Tibial artery (tissue), 4 donors: ENCODE data around the gene CAMTA1.

ENCODE experiments used
- DNase-seq, 2 donors: peaks; one replicate each; pipeline ENCODE4 v3.0.0-alpha.2; 2019
- H3K27ac ChIP-seq, 2 donors: fragments of 200-600 bp; sonication (generic) in 1 of 2; 1 replicate in 1 of 2; 2 replicates in 1 of 2; pipeline ENCODE4 v1.5.1; 2018 to 2019; ENCODE audit warnings: mild to moderate bottlenecking in 1 of 2
- H3K27me3 ChIP-seq, 2 donors: fragments of 200-600 bp; sonication (generic) in 1 of 2; one replicate each; pipeline versions ENCODE4 v1.5.1 to v1.6.0; 2016 to 2019
- H3K36me3 ChIP-seq, 3 donors: fragments of 200-600 bp; sonication (generic) in 2 of 3; one replicate each; pipeline ENCODE4 v1.5.1; 2016 to 2019; ENCODE audit warnings: mild to moderate bottlenecking in 2 of 3
- H3K4me1 ChIP-seq, 4 donors: fragments of 200-600 bp; sonication (generic) in 2 of 4; 1 replicate in 3 of 4; 2 replicates in 1 of 4; pipeline ENCODE4 v1.5.1; 2016 to 2019
- H3K4me3 ChIP-seq, 2 donors: fragments of 200-600 bp; sonication (generic) in 1 of 2; 1 replicate in 1 of 2; 2 replicates in 1 of 2; pipeline ENCODE4 v1.5.1; 2018 to 2019; ENCODE audit warnings: mild to moderate bottlenecking in 2 of 2
- H3K9me3 ChIP-seq, 3 donors: fragments of 200-600 bp; sonication (generic) in 1 of 3; one replicate each; pipeline ENCODE4 v1.5.1; 2016 to 2019
- intact Hi-C: fragments of 100-400 bp; cut with DNase I; formaldehyde crosslinking; loops from one replicate; pipeline ENCODE4 v1.15.0; 2023; ENCODE audit warnings: low total_unique reads
- TF ChIP-seq, protein P1 (sequence below), 2 experiments: fragments of 200-600 bp in 1 of 2; fragments of 450-650 bp in 1 of 2; IDR thresholded peaks; one replicate each; pipeline ENCODE4 v1.5.1; 2017 to 2019; ENCODE audit warnings: antibody characterized with exemption in 2 of 2, mild to moderate bottlenecking in 1 of 2, moderate library complexity in 1 of 2

CAMTA1 gene

DNA sequence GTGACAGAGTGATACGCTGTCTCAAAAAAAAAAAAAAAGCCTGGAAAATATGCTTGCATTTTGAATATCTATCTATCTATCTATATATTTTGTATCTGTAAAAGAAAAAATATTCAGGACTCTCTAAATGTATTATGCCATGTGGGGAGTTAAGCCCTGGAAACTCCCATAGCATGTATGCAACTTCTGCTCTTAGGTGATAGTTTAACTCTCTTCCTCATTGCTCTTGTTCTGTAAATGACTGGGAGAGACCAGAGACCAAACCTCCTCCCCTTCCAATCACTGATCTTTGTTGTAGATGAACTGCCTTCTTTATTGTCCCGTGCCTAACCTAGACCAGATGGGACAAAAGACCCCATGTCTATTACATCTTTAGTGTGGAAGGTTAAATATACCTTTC is 37.6 kb upstream of the CAMTA1 start:
- H3K4me1 ChIP-seq, result peaks cover 0 to 19% (median 13%) of the 10 kb centered on the region in 4 donors
- H3K36me3 ChIP-seq, result no peaks in the 10 kb centered on the region
- DNase-seq, result no peak
- no peaks in the 10 kb centered on the region for H3K27me3 ChIP-seq
- no peak overlapping the region for H3K4me3 ChIP-seq
- TF ChIP-seq, protein P1, sequence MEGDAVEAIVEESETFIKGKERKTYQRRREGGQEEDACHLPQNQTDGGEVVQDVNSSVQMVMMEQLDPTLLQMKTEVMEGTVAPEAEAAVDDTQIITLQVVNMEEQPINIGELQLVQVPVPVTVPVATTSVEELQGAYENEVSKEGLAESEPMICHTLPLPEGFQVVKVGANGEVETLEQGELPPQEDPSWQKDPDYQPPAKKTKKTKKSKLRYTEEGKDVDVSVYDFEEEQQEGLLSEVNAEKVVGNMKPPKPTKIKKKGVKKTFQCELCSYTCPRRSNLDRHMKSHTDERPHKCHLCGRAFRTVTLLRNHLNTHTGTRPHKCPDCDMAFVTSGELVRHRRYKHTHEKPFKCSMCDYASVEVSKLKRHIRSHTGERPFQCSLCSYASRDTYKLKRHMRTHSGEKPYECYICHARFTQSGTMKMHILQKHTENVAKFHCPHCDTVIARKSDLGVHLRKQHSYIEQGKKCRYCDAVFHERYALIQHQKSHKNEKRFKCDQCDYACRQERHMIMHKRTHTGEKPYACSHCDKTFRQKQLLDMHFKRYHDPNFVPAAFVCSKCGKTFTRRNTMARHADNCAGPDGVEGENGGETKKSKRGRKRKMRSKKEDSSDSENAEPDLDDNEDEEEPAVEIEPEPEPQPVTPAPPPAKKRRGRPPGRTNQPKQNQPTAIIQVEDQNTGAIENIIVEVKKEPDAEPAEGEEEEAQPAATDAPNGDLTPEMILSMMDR (IDR thresholded peaks at IDR 0.05), result no peak
- intact Hi-C loops, result loop anchor here (5.0 kb wide), 1 partner anchor 35 kb away; no protein-coding TSS in a partner anchor
- H3K27ac ChIP-seq, result no peak overlapping the region
- no peaks in the 10 kb centered on the region for H3K9me3 ChIP-seq

DNA sequence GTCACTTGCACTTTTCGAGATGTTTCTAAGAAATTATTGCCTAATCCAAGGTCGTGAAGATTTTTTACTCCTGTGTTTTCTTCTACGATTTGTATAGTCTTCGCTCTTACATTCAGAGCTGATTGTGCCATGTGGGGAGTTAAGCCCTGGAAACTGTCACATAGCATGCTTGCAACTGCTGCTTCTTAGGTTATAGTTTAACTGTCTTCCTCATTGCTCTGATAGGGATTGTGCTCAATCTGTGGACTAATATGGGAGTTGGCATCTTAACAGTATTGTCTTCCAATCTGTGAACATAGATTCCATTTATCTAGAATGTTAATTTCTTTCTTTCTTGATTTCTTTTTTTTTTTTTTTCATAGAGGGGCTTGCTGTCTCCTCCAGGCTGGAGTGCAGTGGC is 34.8 kb upstream of the CAMTA1 start:
- no peak overlapping the region for H3K27ac ChIP-seq
- no peaks in the 10 kb centered on the region for H3K4me1 ChIP-seq
- intact Hi-C loops, result no loop called here
- no peaks in the 10 kb centered on the region for H3K36me3 ChIP-seq
- H3K27me3 ChIP-seq, result peaks cover 0 to 2% of the 10 kb centered on the region in 2 donors
- DNase-seq, result no peak
- H3K9me3 ChIP-seq, result no peaks in the 10 kb centered on the region
- no peak overlapping the region for H3K4me3 ChIP-seq
- TF ChIP-seq, protein P1 (IDR thresholded peaks at IDR 0.05), result no peak

DNA sequence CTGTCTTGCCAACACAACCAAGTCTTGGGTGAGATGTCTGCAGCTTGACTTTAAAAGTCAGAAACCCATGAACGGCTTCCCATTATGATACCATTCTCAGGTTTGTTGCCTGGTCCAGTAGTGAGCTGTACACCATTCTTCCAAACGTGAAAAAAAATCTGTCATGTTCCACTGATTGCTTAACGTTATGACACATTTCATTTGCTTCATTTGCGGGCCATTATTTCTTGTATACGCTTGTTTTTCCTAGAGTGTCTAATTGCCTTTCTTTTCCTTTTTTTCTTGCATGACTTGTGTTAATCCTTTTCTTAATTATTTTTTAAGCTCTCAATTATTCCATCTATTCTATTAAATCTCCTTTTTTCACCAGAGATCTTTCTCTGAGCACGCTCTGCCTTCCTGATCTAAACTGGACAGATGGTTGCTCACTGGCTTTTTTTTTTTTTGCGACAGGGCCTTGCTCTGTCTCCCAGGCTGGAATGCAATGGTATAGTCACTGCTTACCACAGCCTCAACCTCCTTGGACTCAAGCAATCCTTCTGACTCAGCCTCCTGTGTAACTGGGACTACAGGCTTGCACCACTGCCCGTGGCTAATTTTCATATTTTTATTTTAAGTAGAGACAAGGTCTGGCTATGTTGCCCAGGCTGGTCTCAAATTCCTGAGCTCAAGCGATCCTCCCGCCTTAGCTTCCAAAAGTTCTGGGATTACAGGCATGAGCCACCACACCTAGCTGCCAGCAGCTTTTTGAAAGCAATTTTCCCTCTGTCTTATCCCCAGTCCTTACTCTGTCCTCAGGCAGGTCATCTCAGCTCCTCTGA is 31.7 kb upstream of the CAMTA1 start:
- H3K4me1 ChIP-seq, result no peaks in the 10 kb centered on the region
- intact Hi-C loops, result no loop called here
- TF ChIP-seq, protein P1 (IDR thresholded peaks at IDR 0.05), result no peak
- DNase-seq, result no peak
- H3K4me3 ChIP-seq, result no peak overlapping the region
- no peaks in the 10 kb centered on the region for H3K36me3 ChIP-seq
- peaks cover 0 to 13% of the 10 kb centered on the region in 2 donors for H3K27me3 ChIP-seq
- H3K27ac ChIP-seq, result no peak overlapping the region
- H3K9me3 ChIP-seq, result no peaks in the 10 kb centered on the region

DNA sequence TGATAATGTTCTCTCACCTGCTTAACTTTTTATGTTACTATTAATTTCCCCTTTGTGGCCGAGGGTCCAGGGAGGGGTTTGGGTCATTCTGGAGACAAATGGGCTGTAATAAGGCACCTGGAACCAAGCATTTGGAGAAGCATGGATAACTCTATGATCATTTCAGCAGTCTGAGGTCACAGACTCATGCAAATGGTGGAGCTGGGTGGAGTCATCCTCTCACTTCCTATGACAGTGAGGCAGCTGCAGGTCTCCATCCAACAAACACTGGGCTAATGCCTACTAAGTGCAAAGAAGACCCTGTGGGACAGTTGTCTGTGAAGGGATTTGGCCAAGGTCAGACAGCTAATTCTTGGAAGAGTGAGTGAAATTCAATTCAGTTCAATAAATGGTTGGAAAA is 28.8 kb upstream of the CAMTA1 start:
- intact Hi-C loops, result no loop called here
- H3K9me3 ChIP-seq, result no peaks in the 10 kb centered on the region
- no peak overlapping the region for H3K4me3 ChIP-seq
- H3K4me1 ChIP-seq, result no peaks in the 10 kb centered on the region
- H3K36me3 ChIP-seq, result no peaks in the 10 kb centered on the region
- no peak overlapping the region for H3K27ac ChIP-seq
- no peak for DNase-seq
- peaks cover 0 to 18% of the 10 kb centered on the region in 2 donors for H3K27me3 ChIP-seq
- TF ChIP-seq, protein P1 (IDR thresholded peaks at IDR 0.05), result no peak

DNA sequence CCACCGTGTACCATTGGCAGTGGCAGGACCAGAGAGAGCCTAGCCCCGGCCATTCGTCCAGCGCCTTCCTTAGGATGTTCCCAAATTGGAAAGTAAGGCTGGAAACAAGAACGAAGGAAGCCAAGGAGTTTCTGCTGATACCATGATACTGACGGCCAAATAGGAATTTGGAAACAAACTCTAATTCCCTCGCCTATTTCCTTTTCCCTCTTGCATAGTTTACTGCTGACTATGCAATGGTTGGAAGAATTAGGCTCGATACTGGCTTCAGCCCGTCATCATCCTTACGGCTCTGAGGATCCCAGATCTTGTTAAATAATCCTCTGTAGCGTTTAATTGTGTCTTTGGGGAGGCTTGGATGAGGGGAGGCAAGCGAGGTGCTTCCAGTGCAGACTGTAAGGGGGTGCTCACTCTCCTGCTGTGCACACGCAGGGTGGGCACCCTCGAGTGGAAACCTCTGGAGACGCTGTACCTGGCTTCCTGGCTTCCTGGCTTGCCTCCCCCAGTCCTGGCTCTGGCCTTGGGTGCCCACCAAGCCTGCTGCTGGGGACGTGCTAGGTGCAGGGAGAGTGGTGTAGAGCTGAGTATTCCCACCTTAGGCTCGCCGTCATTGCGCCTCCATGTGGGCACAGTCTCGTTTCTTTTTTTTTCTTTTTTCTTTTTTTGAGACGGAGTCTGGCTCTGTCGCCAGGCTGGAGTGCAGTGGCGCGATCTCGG is 27.4 kb upstream of the CAMTA1 start:
- H3K27me3 ChIP-seq, result peaks cover 0 to 18% of the 10 kb centered on the region in 2 donors
- no peaks in the 10 kb centered on the region for H3K36me3 ChIP-seq
- intact Hi-C loops, result no loop called here
- TF ChIP-seq, protein P1 (IDR thresholded peaks at IDR 0.05), result no peak
- H3K4me3 ChIP-seq, result no peak overlapping the region
- DNase-seq, result no peak
- no peaks in the 10 kb centered on the region for H3K4me1 ChIP-seq
- H3K27ac ChIP-seq, result no peak overlapping the region
- no peaks in the 10 kb centered on the region for H3K9me3 ChIP-seq
